Gastroesophageal sphincter (tissue), 4 donors: ENCODE measurements around the gene PPP1R14C. TPM values are rescaled to one million over a fixed set of nuclear protein-coding genes. Genes with fewer than 3 reads are reported as not detected.

Source experiments
- ATAC-seq: fragments of 150-250 bp; one replicate; pipeline ENCODE4 v1.9.1; 2016; ENCODE audit warnings: mild to moderate bottlenecking, moderate library complexity
- H3K27ac ChIP-seq, 4 donors: fragments of 200-600 bp; sonication (generic) in 3 of 4; 1 replicate in 3 of 4; 2 replicates in 1 of 4; pipeline ENCODE4 v1.5.1; 2016 to 2019
- H3K27me3 ChIP-seq: fragments of 200-600 bp; sonication (generic); one replicate; pipeline ENCODE4 v1.5.1; 2019
- H3K36me3 ChIP-seq, 2 donors: fragments of 200-600 bp; sonication (generic); one replicate each; pipeline ENCODE4 v1.5.1; 2019; ENCODE audit warnings: control low read depth in 1 of 2
- H3K4me1 ChIP-seq, 3 donors: fragments of 200-600 bp; sonication (generic); 1 replicate in 2 of 3; 2 replicates in 1 of 3; pipeline ENCODE4 v1.5.1; 2016 to 2019; ENCODE audit warnings: control low read depth in 2 of 3
- H3K4me3 ChIP-seq, 2 donors: fragments of 200-600 bp; sonication (generic); one replicate each; pipeline ENCODE4 v1.5.1; 2019; ENCODE audit warnings: mild to moderate bottlenecking in 1 of 2, moderate library complexity in 1 of 2
- H3K9me3 ChIP-seq, 3 donors: fragments of 200-600 bp; sonication (generic); one replicate each; pipeline ENCODE4 v1.5.1; 2017 to 2019; ENCODE audit warnings: control low read depth in 2 of 3
- EP300 ChIP-seq: sonication (generic); formaldehyde crosslinking; IDR thresholded peaks from one replicate; pipeline ENCODE4 v1.6.1; 2017; ENCODE audit warnings: antibody characterized with exemption, mild to moderate bottlenecking
- POLR2A ChIP-seq, 2 donors: fragments of 450-650 bp; IDR thresholded peaks; one replicate each; pipeline ENCODE4 v1.6.1; 2017; ENCODE audit warnings: antibody characterized with exemption in 2 of 2, mild to moderate bottlenecking in 2 of 2, moderate library complexity in 1 of 2
- POLR2AphosphoS5 ChIP-seq: sonication (generic); formaldehyde crosslinking; IDR thresholded peaks from one replicate; pipeline ENCODE4 v1.6.1; 2017; ENCODE audit warnings: antibody characterized with exemption
- WGBS, 2 donors: methylation state at CpG; one replicate each; pipeline ENCODE4 v1.1.5; 2018; ENCODE audit warnings: low coverage in 1 of 2; 5-methylcytosine and 5-hydroxymethylcytosine counted together
- total RNA-seq, 4 donors: library from RNA; depleted of rRNA; stranded (reverse); fragments of >200 nt; gene quantifications; one replicate each; pipeline ENCODE4 v1.1.0, GENCODE V29; 2016
- TF ChIP-seq, protein P1 (sequence below), 4 experiments: fragments of 200-600 bp in 2 of 4; fragments of 450-650 bp in 2 of 4; sonication (generic) in 1 of 4; IDR thresholded peaks; one replicate each; pipeline ENCODE4 v1.5.1; 2017 to 2019; ENCODE audit warnings: antibody characterized with exemption in 4 of 4, mild to moderate bottlenecking in 2 of 4, moderate library complexity in 2 of 4

Gene PPP1R14C
- total RNA-seq, 4 donors from 2014 or later: 0.12 to 1.5 TPM; not detected in 2

DNA sequence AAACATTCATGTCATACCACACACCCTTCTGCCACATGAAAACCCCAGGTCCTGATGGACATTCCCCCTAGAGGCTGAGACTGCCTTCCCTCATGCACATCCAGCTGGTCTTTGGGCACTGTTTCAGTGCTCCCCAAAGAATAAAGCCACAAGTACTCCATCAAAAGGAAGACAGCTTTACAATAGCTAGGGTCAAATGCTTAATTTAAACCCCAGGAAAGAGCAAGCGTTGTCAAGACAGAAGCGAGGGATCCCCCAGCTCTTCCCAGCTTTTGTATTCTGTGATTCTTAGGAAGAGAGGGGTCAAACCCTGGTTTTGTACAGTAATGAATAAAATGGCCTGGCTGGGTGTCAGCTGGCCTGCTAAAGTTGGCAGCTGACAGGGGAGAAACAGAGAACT is 143.6 kb downstream of the PPP1R14C start:
- H3K4me3 ChIP-seq: no peak overlapping the region
- 90 to 100% methylated on average over 2 of the region's 2 CpGs for WGBS, 2 donors
- no peak overlapping the region for H3K27ac ChIP-seq
- H3K4me1 ChIP-seq: no peaks in the 10 kb centered on the region
- ATAC-seq: no peak
- H3K9me3 ChIP-seq: peaks cover 0 to 5% (median 0%) of the 10 kb centered on the region in 3 donors
- TF ChIP-seq EP300 (no peak), POLR2AphosphoS5 (no peak), POLR2A (IDR thresholded peaks at IDR 0.05) (no peak)
- TF ChIP-seq, protein P1, sequence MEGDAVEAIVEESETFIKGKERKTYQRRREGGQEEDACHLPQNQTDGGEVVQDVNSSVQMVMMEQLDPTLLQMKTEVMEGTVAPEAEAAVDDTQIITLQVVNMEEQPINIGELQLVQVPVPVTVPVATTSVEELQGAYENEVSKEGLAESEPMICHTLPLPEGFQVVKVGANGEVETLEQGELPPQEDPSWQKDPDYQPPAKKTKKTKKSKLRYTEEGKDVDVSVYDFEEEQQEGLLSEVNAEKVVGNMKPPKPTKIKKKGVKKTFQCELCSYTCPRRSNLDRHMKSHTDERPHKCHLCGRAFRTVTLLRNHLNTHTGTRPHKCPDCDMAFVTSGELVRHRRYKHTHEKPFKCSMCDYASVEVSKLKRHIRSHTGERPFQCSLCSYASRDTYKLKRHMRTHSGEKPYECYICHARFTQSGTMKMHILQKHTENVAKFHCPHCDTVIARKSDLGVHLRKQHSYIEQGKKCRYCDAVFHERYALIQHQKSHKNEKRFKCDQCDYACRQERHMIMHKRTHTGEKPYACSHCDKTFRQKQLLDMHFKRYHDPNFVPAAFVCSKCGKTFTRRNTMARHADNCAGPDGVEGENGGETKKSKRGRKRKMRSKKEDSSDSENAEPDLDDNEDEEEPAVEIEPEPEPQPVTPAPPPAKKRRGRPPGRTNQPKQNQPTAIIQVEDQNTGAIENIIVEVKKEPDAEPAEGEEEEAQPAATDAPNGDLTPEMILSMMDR (IDR thresholded peaks at IDR 0.05): no peak
- H3K36me3 ChIP-seq: no peaks in the 10 kb centered on the region
- peaks cover 27% of the 10 kb centered on the region for H3K27me3 ChIP-seq

DNA sequence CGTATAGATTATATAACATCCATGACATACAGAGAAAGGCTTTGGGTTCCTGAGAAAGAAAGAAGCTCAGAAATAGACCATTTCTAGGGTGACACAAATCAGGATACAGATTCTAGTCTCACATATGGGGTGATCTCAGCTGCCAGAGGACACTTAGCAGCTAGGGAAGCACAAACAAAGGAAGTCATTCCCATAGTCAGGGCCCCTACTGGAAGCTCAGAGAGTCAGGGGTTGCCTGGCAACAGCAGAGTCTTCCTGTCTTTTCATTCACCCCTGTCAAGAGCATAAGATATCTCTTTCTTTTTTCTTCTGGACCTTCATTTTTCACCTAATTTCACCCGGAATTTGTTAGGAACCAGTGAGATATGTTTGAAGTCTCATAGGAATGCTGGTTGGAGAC is 144.1 kb downstream of the PPP1R14C start:
- H3K27ac ChIP-seq: no peak overlapping the region
- no peaks in the 10 kb centered on the region for H3K36me3 ChIP-seq
- no peaks in the 10 kb centered on the region for H3K4me1 ChIP-seq
- H3K27me3 ChIP-seq: peaks cover 27% of the 10 kb centered on the region
- 63 to 79% methylated on average over 2 of the region's 2 CpGs for WGBS, 2 donors
- no peak for TF ChIP-seq POLR2AphosphoS5
- TF ChIP-seq, protein P1 (IDR thresholded peaks at IDR 0.05): no peak
- TF ChIP-seq POLR2A (IDR thresholded peaks at IDR 0.05): no peak
- no peak for TF ChIP-seq EP300
- H3K9me3 ChIP-seq: peaks cover 0 to 5% (median 0%) of the 10 kb centered on the region in 3 donors
- no peak for ATAC-seq
- H3K4me3 ChIP-seq: no peak overlapping the region

DNA sequence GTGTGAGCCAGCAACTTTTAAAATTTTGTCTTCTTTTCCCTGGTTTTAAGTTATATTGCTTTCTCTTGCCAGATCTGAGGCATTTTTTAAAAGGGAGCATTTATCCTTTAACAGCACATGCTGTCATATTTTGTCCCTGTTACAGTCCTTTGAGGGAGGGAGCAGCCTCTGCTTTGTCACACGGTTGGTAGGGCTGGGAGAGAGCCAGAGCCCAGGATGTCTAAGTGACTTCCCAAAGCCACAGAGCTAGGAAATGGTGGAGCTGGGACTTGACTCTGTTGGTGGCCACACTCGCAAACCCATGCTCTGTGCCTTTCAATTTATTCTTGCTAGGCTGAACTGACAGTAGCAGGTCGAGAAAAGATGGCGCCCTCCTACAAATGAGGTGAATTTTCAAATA is 145.6 kb downstream of the PPP1R14C start:
- TF ChIP-seq POLR2AphosphoS5 (no peak), EP300 (no peak), POLR2A (IDR thresholded peaks at IDR 0.05) (no peak)
- TF ChIP-seq, protein P1 (IDR thresholded peaks at IDR 0.05): no peak
- no peaks in the 10 kb centered on the region for H3K36me3 ChIP-seq
- no peak overlapping the region for H3K27ac ChIP-seq
- no peak overlapping the region for H3K4me3 ChIP-seq
- H3K4me1 ChIP-seq: no peaks in the 10 kb centered on the region
- H3K27me3 ChIP-seq: peaks cover 22% of the 10 kb centered on the region
- no peaks in the 10 kb centered on the region for H3K9me3 ChIP-seq
- no peak for ATAC-seq
- 91% methylated on average over 3 of the region's 4 CpGs; no CpG with 5 or more reads in 1 of the 2 donors for WGBS, 2 donors

DNA sequence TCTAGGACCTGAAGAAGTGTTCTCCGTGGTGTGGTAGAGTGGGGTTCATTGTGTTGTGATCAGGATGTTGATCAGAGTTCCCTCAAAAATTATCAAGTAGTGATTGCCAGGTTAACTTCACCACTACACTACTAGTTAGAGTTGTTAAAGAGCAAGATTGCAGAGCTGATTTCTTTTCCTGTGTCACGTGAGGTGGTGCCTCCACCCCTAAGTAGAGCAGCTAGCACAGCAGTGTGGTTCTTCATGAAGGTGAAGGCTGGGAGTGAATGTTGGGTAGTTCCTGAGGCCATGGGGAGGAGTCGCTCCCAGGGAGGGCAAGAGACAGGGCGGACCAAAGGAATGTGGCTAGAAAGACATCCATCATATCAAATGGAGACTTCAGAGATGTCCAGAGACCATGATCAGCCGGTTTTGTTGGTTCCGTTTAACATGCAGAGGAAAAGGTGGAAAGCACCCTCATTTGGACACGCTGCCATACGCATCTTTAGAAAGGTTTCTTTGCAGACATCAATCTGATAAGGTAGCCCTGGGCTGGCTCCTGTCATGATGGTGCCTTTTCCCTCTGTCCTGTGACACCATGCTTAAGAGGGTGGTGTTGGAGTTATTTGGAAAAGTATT is 146.7 kb downstream of the PPP1R14C start:
- Histone ChIP-seq H3K4me3 (no peak overlapping the region), H3K36me3 (no peaks in the 10 kb centered on the region), H3K27me3 (peaks cover 22% of the 10 kb centered on the region), H3K9me3 (no peaks in the 10 kb centered on the region), H3K27ac (no peak overlapping the region), H3K4me1 (no peaks in the 10 kb centered on the region)
- TF ChIP-seq, protein P1 (IDR thresholded peaks at IDR 0.05): no peak
- no peak for TF ChIP-seq EP300
- no peak for TF ChIP-seq POLR2A (IDR thresholded peaks at IDR 0.05)
- WGBS, 2 donors: 73 to 83% methylated on average over 4 to 8 of the region's 8 CpGs
- ATAC-seq: no peak

DNA sequence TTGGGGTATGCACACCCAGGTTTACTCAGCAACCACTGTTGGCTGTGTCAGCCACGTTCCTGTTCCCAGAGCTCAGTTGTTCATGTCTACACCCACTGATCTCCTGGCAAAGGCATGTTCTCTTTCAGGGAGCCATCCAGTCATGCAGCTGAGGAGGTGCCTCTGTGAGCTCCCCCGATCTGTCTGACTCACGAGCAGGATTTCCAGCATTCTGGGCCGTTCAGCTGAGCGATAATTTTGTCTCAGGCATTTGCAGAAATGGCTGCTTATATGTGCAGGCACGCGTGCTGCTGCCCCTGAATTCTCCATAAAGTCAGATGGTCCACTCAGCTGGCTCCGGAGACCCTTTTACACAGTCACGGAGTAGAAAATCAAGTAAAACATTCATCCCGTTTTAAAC is 147.6 kb downstream of the PPP1R14C start:
- Histone ChIP-seq H3K9me3 (no peaks in the 10 kb centered on the region), H3K27ac (no peak overlapping the region), H3K27me3 (peaks cover 15% of the 10 kb centered on the region), H3K36me3 (no peaks in the 10 kb centered on the region), H3K4me3 (no peak overlapping the region), H3K4me1 (no peaks in the 10 kb centered on the region)
- no peak for ATAC-seq
- WGBS, 2 donors: 77 to 88% methylated on average over 3 to 6 of the region's 10 CpGs
- TF ChIP-seq POLR2AphosphoS5: no peak
